ENCODE results near the gene HDGF. TPM values are rescaled to one million over a fixed set of nuclear protein-coding genes. Genes with fewer than 3 reads are reported as not detected.
A peak's percentile ranks its signal among the peaks of the same experiment; 100 is the strongest.

Gene HDGF
- total and polyA plus RNA-seq, 9 of the 15 experiments (the other 6 are each of a cell fraction or from before 2014, with no cell fraction given) = 38.8 to 601 (median 400) TPM

DNA sequence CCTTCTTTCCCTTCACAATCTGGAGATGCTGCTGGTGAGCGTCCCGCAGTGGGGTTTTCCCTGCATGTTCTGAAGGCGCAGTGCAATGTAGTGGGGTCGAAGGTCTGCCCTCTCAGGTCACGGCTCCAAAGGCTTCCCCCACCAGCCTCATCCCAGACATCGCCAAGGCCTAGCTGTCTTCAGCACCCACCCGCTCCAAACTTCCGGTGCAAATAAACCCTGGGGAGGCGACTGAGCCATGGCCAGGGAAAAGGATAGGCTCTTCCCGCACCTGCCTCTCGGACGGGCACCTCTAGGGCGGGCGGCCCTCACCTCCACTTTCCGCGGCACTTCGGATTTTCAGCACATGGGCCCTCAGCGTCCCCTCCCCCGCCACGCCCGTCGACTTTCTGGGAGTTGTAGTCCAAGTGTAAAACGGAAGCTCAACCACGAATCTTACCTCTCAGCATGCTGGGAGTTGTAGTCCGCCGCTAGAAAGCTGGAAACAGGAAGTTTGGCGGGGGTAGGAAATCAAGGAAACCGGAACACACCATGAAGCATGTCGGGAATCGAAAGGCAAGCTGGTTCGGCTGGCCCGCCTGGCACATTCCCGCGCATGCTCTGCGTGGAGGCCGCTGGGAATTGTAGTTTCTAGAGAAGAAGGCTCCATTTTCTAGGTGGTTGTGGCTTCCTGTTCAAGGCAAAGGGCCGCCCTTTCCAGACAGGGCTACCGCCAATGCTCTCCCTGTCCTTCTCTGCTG lies 10.6 kb downstream of the HDGF start, which contains the start of gene MRPL24 (continued):
- TF ChIP-seq TOE1 (IDR thresholded peaks at IDR 0.05; ENCODE audit: borderline replicate concordance) (peak; percentile 67), TOE1 (CRISPR knock-in tag; IDR thresholded peaks at IDR 0.05; ENCODE audit: borderline replicate concordance, low read depth) (no peak), NR1H2 (CRISPR knock-in tag; IDR thresholded peaks at IDR 0.05) (no peak), TEAD4 (IDR thresholded peaks at IDR 0.05; ENCODE audit: low read length) (peak; percentile 64; the same call in 1 of the 2 replicates), TEAD4 (CRISPR knock-in tag; IDR thresholded peaks at IDR 0.05; ENCODE audit: borderline replicate concordance) (no peak), ZNF589 (CRISPR knock-in tag; IDR thresholded peaks at IDR 0.05; ENCODE audit: low read depth) (peak; percentile 68; the same call in 1 of the 2 replicates), MAFG (tag; conservative IDR thresholded peaks at IDR 0.05) (no peak), IRF2 (CRISPR knock-in tag; IDR thresholded peaks at IDR 0.05) (no peak), SPI1 (IDR thresholded peaks at IDR 0.05; ENCODE audit: borderline replicate concordance, low read depth, low read length) (peak; percentile 69), KLF16 (IDR thresholded peaks at IDR 0.05) (no peak), TCF7L2 (IDR thresholded peaks at IDR 0.05; ENCODE audit: low read depth, low read length) (0 out of 2 replicates have a peak, but pooled peaks have one; percentile 33), PCBP2 (IDR thresholded peaks at IDR 0.05; ENCODE audit: low read depth, low read length, poor library complexity, severe bottlenecking) (no peak), NCOR1 (IDR thresholded peaks at IDR 0.05) (peak; percentile 5), RBM22 (IDR thresholded peaks at IDR 0.05; ENCODE audit: low read depth, low read length, poor library complexity, severe bottlenecking) (no peak), ZNF175 (CRISPR knock-in tag; IDR thresholded peaks at IDR 0.05; ENCODE audit: low read depth) (peak; percentile 48; the same call in 1 of the 2 replicates), BRD4 (IDR thresholded peaks at IDR 0.05) (no peak), HDAC8 (tag; IDR thresholded peaks at IDR 0.05) (peak; percentile 54; the same call in 1 of the 2 replicates), NFIX (CRISPR knock-in tag; IDR thresholded peaks at IDR 0.05; ENCODE audit: low read depth) (no peak), THRAP3 (IDR thresholded peaks at IDR 0.05; ENCODE audit: borderline replicate concordance) (no peak), MEF2D (tag; conservative IDR thresholded peaks at IDR 0.05; ENCODE audit: low read depth) (no peak), ZNF23 (CRISPR knock-in tag; IDR thresholded peaks at IDR 0.05) (no peak), SREBF2 (CRISPR knock-in tag; IDR thresholded peaks at IDR 0.05) (peak; percentile 50; the same call in 1 of the 2 replicates), NFE2 (IDR thresholded peaks at IDR 0.05; ENCODE audit: low read depth) (0 out of 2 replicates have a peak, but pooled peaks have one; percentile 25), CTBP1 (IDR thresholded peaks at IDR 0.05; ENCODE audit: borderline replicate concordance) (0 out of 2 replicates have a peak, but pooled peaks have one; percentile 35), NCOA1 (IDR thresholded peaks at IDR 0.05; ENCODE audit: low read depth) (peak; percentile 85), ZC3H8 (IDR thresholded peaks at IDR 0.05) (0 out of 2 replicates have a peak, but pooled peaks have one; percentile 58), HDAC2 (IDR thresholded peaks at IDR 0.05) (peak; percentile 91), POLR2AphosphoS5 (IDR thresholded peaks at IDR 0.05; ENCODE audit: control insufficient read depth, insufficient read depth, low read depth, low read length) (peak; percentile 77), NFYB (IDR thresholded peaks at IDR 0.05; ENCODE audit: extremely low read depth, insufficient read length) (no peak), KDM2B (CRISPR knock-in tag; IDR thresholded peaks at IDR 0.05) (no peak)
- TF ChIP-seq, protein P1, sequence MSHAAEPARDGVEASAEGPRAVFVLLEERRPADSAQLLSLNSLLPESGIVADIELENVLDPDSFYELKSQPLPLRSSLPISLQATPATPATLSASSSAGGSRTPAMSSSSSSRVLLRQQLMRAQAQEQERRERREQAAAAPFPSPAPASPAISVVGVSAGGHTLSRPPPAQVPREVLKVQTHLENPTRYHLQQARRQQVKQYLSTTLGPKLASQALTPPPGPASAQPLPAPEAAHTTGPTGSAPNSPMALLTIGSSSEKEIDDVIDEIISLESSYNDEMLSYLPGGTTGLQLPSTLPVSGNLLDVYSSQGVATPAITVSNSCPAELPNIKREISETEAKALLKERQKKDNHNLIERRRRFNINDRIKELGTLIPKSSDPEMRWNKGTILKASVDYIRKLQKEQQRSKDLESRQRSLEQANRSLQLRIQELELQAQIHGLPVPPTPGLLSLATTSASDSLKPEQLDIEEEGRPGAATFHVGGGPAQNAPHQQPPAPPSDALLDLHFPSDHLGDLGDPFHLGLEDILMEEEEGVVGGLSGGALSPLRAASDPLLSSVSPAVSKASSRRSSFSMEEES (CRISPR knock-in tag; IDR thresholded peaks at IDR 0.05) = no peak

All from K562 (cell line).